ENCODE data around the gene FRAS1. TPM values are rescaled to one million over a fixed set of nuclear protein-coding genes. Genes with fewer than 3 reads are reported as not detected.
"Not testable (repeated sequence)": the region's sequence is repeated elsewhere in the genome, so short reads cannot be mapped to it uniquely, and the experiment has no call there.

FRAS1 gene
- total and polyA plus RNA-seq, 9 donors, result 0.16 to 5.3 (median 1.4) TPM

GRCh38 chr4:78254893-78255292 is 197.8 kb downstream of the FRAS1 start:
- H3K36me3 ChIP-seq, result no peaks in the 10 kb centered on the region
- no peaks in the 10 kb centered on the region for H3K4me1 ChIP-seq (ENCODE audit: insufficient read depth)
- no peak overlapping the region for H3K27ac ChIP-seq
- no peaks in the 10 kb centered on the region for H3K27me3 ChIP-seq
- TF ChIP-seq CTCF (IDR thresholded peaks at IDR 0.05) (no peak), POLR2A (IDR thresholded peaks at IDR 0.05) (no peak)
- DNase-seq, result no peak
- 58 to 68% (median 60%) methylated on average over 4 of the region's 4 CpGs for WGBS, 3 donors
- intact Hi-C loops (cut with DNase I), result no loop called here
- H3K4me3 ChIP-seq, result no peak overlapping the region
- H3K9me3 ChIP-seq, result no peaks in the 10 kb centered on the region

GRCh38 chr4:78265006-78265405 is 207.9 kb downstream of the FRAS1 start:
- no peak for DNase-seq
- WGBS, 3 donors, result 33 to 51% (median 35%) methylated on average over 5 of the region's 5 CpGs
- no peak overlapping the region for H3K4me3 ChIP-seq
- no peaks in the 10 kb centered on the region for H3K36me3 ChIP-seq
- TF ChIP-seq CTCF (IDR thresholded peaks at IDR 0.05), result no peak
- TF ChIP-seq EP300 (IDR thresholded peaks at IDR 0.05), result no peak
- TF ChIP-seq POLR2A (IDR thresholded peaks at IDR 0.05), result no peak
- no peaks in the 10 kb centered on the region for H3K9me3 ChIP-seq
- H3K27ac ChIP-seq, result no peak overlapping the region
- H3K27me3 ChIP-seq, result no peaks in the 10 kb centered on the region
- no peaks in the 10 kb centered on the region for H3K4me1 ChIP-seq (ENCODE audit: insufficient read depth)
- intact Hi-C loops (cut with DNase I), result no loop called here

- intact Hi-C loops (cut with DNase I), result no loop called here
- 82 to 85% (median 85%) methylated on average over 7 of the region's 7 CpGs for WGBS, 3 donors
These were observed 210.7 kb downstream of the FRAS1 start for GRCh38 chr4:78267790-78268189.

GRCh38 chr4:78268597-78268996 is 211.5 kb downstream of the FRAS1 start:
- Histone ChIP-seq H3K27ac (no peak overlapping the region), H3K4me3 (no peak overlapping the region), H3K27me3 (no peaks in the 10 kb centered on the region), H3K9me3 (no peaks in the 10 kb centered on the region), H3K36me3 (no peaks in the 10 kb centered on the region), H3K4me1 (ENCODE audit: insufficient read depth) (no peaks in the 10 kb centered on the region)
- intact Hi-C loops (cut with DNase I), result no loop called here
- no peak for DNase-seq
- WGBS, 3 donors, result 87 to 92% (median 90%) methylated on average over 2 of the region's 2 CpGs
- no peak for TF ChIP-seq EP300 (IDR thresholded peaks at IDR 0.05)
- TF ChIP-seq POLR2A (IDR thresholded peaks at IDR 0.05), result no peak
- no peak for TF ChIP-seq CTCF (IDR thresholded peaks at IDR 0.05)

More at GRCh38 chr4:78267790-78268189, 210.7 kb downstream of the FRAS1 start:
- H3K27me3 ChIP-seq, result no peaks in the 10 kb centered on the region
- H3K4me3 ChIP-seq, result no peak overlapping the region
- H3K9me3 ChIP-seq, result no peaks in the 10 kb centered on the region
- H3K4me1 ChIP-seq (ENCODE audit: insufficient read depth), result no peaks in the 10 kb centered on the region
- no peak for TF ChIP-seq CTCF (IDR thresholded peaks at IDR 0.05)
- TF ChIP-seq EP300 (IDR thresholded peaks at IDR 0.05), result no peak
- TF ChIP-seq POLR2A (IDR thresholded peaks at IDR 0.05), result no peak
- H3K36me3 ChIP-seq, result no peaks in the 10 kb centered on the region
- DNase-seq, result no peak
- H3K27ac ChIP-seq, result no peak overlapping the region

GRCh38 chr4:78275450-78275849 is 218.3 kb downstream of the FRAS1 start:
- H3K36me3 ChIP-seq; H3K4me1 ChIP-seq (ENCODE audit: insufficient read depth); DNase-seq; intact Hi-C loops (cut with DNase I); H3K27me3 ChIP-seq; H3K9me3 ChIP-seq; H3K27ac ChIP-seq; H3K4me3 ChIP-seq: not testable (repeated sequence)
- 92 to 98% (median 92%) methylated on average over 4 of the region's 4 CpGs for WGBS, 3 donors

Measured in ovary (tissue), 9 donors.